DOHH2 (cell line): ENCODE data around the gene CENPP.

ENCODE experiments used
- H3F3A ChIP-seq: fragments of 200-600 bp; sonication (generic), shearing (Covaris generic); 2 replicates; pipeline ENCODE4 v1.6.0; 2016; ENCODE audit warnings: antibody characterized with exemption, mild to moderate bottlenecking; ENCODE audit not compliant: control insufficient read depth, insufficient read depth
- H3K27ac ChIP-seq: fragments of 200-600 bp; sonication (generic); 2 replicates; pipeline ENCODE4 v1.5.1; 2014; ENCODE audit warnings: low read depth, mild to moderate bottlenecking, low read length, moderate library complexity
- H3K27me3 ChIP-seq: fragments of 200-600 bp; sonication (generic); 2 replicates; pipeline ENCODE4 v1.6.1; 2014; ENCODE audit warnings: mild to moderate bottlenecking, low read length, mixed read lengths; ENCODE audit not compliant: control insufficient read depth
- H3K36me3 ChIP-seq: fragments of 200-600 bp; sonication (generic); 2 replicates; pipeline ENCODE4 v1.6.1; 2014; ENCODE audit warnings: mild to moderate bottlenecking, low read length, moderate library complexity, mixed read lengths; ENCODE audit not compliant: control insufficient read depth
- H3K4me1 ChIP-seq: fragments of 200-600 bp; sonication (generic); 2 replicates; pipeline ENCODE4 v1.6.1; 2014; ENCODE audit warnings: mild to moderate bottlenecking, low read length, mixed read lengths; ENCODE audit not compliant: control insufficient read depth
- H3K4me2 ChIP-seq: fragments of 200-600 bp; sonication (generic); 2 replicates; pipeline ENCODE4 v1.6.0; 2014; ENCODE audit warnings: mild to moderate bottlenecking, low read length, moderate library complexity
- H3K4me3 ChIP-seq: fragments of 200-600 bp; sonication (generic); 2 replicates; pipeline ENCODE4 v1.5.1; 2014; ENCODE audit warnings: mild to moderate bottlenecking, low read length, mixed read lengths
- H3K79me2 ChIP-seq: fragments of 200-600 bp; sonication (generic); 2 replicates; pipeline ENCODE4 v1.6.1; 2014; ENCODE audit warnings: mild to moderate bottlenecking, low read length, mixed read lengths; ENCODE audit not compliant: control insufficient read depth
- H3K9me2 ChIP-seq: fragments of 200-600 bp; sonication (generic); replicated peaks from 2 replicates; pipeline ENCODE4 v1.6.1; 2014; ENCODE audit warnings: mild to moderate bottlenecking, low read length, mixed read lengths; ENCODE audit not compliant: control insufficient read depth
- H3K9me3 ChIP-seq: fragments of 200-600 bp; sonication (generic); 2 replicates; pipeline ENCODE4 v1.6.1; 2014; ENCODE audit warnings: antibody characterized with exemption, low read length, mixed read lengths; ENCODE audit not compliant: control insufficient read depth, insufficient read depth
- H4K20me1 ChIP-seq: fragments of 200-600 bp; sonication (generic); 2 replicates; pipeline ENCODE4 v1.6.0; 2014; ENCODE audit warnings: low read depth, mild to moderate bottlenecking, antibody characterized with exemption, low read length, moderate library complexity; ENCODE audit not compliant: control insufficient read depth, insufficient read depth
- CTCF ChIP-seq: fragments of 200-600 bp; sonication (generic); IDR thresholded peaks from one replicate; pipeline ENCODE4 v1.5.1; 2014; ENCODE audit warnings: antibody characterized with exemption, mild to moderate bottlenecking, low read depth, low read length; ENCODE audit not compliant: poor library complexity, severe bottlenecking
- EZH2phosphoT487 ChIP-seq: fragments of 200-600 bp; sonication (generic); IDR thresholded peaks from 2 replicates; pipeline ENCODE4 v1.6.1; 2017; ENCODE audit warnings: borderline replicate concordance, mild to moderate bottlenecking, antibody characterized with exemption, low read length, moderate library complexity, mixed read lengths

Gene CENPP

DNA sequence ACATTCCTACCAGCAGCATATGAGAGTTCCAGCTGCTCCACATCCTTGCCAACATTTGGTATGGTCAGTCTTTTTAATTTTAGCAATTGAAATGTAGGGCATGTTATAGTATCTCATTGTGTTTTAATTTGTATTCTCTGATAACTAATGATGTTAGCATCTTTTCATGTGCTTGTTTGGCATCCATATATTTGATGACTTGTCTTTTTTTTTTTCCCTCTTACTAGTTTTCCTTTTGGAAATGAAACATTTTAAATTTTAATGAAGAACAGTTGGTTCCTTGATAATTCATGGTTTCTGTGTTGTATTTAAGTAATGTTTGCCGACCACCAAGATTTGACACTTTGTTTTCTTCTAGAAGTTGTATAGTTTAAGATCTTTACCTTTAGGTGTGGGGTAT lies 69.9 kb downstream of the CENPP start:
- no peaks in the 10 kb centered on the region for H3K9me2 ChIP-seq
- H3K27ac ChIP-seq = no peak overlapping the region
- peaks cover 4% of the 10 kb centered on the region; the same call in 1 of the 2 replicates for H3F3A ChIP-seq
- H4K20me1 ChIP-seq = no peaks in the 10 kb centered on the region
- H3K4me3 ChIP-seq = no peak overlapping the region
- no peaks in the 10 kb centered on the region for H3K4me1 ChIP-seq
- H3K9me3 ChIP-seq = no peaks in the 10 kb centered on the region
- H3K79me2 ChIP-seq = no peaks in the 10 kb centered on the region
- no peak for TF ChIP-seq EZH2phosphoT487
- no peak for TF ChIP-seq CTCF
- no peaks in the 10 kb centered on the region for H3K36me3 ChIP-seq
- H3K27me3 ChIP-seq = no peaks in the 10 kb centered on the region
- H3K4me2 ChIP-seq = no peak overlapping the region

DNA sequence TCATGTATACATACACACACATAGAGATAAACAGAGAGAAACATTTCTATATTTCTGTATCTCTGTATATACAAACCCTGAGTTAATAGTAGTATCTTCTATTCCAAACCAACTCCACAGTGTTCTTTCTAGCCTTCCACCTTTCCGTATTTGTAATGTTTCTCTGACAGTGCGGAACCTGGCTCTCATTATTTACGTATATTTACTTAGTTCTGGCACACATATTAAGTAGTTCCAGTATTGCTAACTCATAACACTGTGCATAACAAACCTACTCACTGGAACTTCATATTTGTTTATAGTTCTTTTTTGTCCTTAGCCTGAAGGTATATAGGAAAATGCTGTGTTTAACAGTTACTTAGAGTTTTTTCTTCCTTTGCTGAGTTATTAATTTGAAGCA lies 72.1 kb downstream of the CENPP start:
- no peak overlapping the region for H3K4me3 ChIP-seq
- no peaks in the 10 kb centered on the region for H3K9me2 ChIP-seq
- TF ChIP-seq CTCF = no peak
- peaks cover under 1% of the 10 kb centered on the region; the same call in 1 of the 2 replicates for H3F3A ChIP-seq
- H3K27me3 ChIP-seq = no peaks in the 10 kb centered on the region
- H3K79me2 ChIP-seq = no peaks in the 10 kb centered on the region
- no peak overlapping the region for H3K27ac ChIP-seq
- H3K36me3 ChIP-seq = no peaks in the 10 kb centered on the region
- H3K9me3 ChIP-seq = no peaks in the 10 kb centered on the region
- H3K4me1 ChIP-seq = no peaks in the 10 kb centered on the region
- H3K4me2 ChIP-seq = no peak overlapping the region
- no peaks in the 10 kb centered on the region for H4K20me1 ChIP-seq

- no peaks in the 10 kb centered on the region for H3K79me2 ChIP-seq
- H3F3A ChIP-seq = no peaks in the 10 kb centered on the region
- TF ChIP-seq CTCF (no peak), EZH2phosphoT487 (no peak)
- no peak overlapping the region for H3K27ac ChIP-seq
- H4K20me1 ChIP-seq = no peaks in the 10 kb centered on the region
- H3K27me3 ChIP-seq = no peaks in the 10 kb centered on the region
- no peak overlapping the region for H3K4me2 ChIP-seq
- H3K4me3 ChIP-seq = no peak overlapping the region
- no peaks in the 10 kb centered on the region for H3K9me2 ChIP-seq
- H3K4me1 ChIP-seq = peaks cover 16% of the 10 kb centered on the region
- H3K9me3 ChIP-seq = no peaks in the 10 kb centered on the region
- H3K36me3 ChIP-seq = no peaks in the 10 kb centered on the region
Measured at GRCh38 chr9:92402360-92402759, 76.6 kb downstream of the CENPP start.
